HG03196 (cell line): ENCODE results near the gene TSC2.

Source experiments
- ATAC-seq: cut with Tn5 transposase; IDR thresholded peaks from one replicate; pipeline ENCODE4 v1.9.1; 2021; ENCODE audit not compliant: unreplicated experiment

The TSC2 gene

DNA sequence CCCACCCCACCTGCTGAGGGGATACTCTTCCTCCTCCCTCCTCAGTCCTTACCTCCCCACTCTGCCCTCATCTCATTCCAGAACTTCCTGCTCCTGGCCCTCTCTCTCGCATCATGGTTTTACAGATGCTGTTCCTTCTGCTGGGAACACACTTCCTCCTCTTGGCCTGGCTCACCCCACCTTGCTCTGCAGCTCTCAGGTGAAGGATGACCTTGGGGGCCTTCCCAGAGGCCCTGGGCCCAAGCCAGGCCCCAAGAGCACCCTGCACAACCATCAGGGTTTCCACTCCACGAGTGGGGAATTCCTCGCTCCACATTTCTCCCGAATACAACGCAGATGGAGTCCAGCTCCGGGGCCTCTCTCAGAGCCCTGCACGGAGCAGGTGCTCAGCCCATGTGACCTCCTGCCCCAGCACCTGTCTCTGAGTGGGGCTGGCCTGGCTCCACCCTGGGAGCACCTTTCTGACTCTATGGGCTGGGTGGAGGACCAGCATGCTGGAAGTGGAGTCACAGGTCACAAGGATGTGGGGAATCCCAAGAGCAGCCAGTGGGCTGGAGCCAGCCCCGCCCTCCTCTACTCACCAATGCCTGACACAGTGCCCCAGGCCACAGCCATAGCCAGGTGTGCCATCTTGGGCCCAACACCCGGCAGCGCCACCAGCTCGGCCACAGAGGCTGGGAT, 4.7 kb upstream of the TSC2 start:
- ATAC-seq, result no peak

DNA sequence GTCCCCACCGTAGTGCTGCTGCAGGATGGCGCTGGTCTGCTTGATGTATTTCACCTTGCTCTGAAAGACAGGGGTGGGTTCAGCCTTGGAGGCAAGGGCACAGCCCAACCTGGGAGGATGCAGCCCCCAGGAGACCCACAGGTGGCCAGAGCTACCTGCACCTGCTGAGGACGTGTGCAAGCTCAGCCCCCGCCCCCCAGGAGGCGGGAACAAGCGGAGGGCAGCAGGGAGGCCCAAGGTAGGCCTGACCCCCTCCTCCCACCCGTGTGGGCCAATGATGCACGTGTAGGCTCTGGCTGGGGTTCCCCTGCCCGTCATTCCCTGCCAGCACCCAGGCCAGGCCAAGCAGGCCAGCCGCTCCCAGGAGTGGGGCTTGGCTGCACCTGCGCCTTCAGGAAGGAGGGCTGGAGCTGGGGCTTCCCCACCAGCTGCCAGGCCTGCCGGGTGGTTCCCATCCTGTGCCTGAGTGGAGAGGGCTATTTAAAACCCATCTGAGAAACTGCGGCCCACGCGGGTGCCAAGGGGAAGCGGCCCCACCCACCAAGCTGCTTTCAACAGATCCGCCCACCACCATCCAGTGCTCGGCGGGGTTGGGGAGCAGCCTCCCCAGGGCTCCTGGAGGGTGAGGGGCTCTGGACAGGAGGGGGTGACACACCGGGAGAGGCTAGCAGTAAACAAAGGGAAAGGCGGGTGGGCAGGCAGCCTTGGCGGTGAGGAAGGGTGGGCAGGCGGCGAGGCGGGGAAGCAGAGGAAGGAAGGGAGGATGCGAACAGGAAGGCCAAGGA, 3.9 kb upstream of the TSC2 start:
- no peak for ATAC-seq

DNA sequence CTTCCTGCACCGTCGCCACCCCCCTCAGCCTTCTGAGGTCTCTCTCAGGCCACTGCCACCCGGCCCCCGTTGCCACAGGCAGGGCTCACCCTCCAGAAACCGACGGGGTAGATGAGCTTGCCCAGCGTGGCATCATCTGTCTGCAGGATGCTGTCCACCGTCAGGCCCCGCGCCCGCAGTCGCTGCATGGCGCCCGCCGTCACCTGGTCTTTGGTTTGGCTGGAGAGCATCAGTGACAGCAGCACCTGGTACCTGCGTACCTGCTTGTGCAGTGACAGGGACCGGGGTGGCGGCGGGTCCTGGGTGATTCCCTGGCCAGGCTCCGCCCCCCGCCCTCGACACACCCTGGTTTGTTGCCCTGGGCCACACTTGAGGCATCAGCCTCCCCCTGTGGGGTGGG, 3.2 kb upstream of the TSC2 start:
- ATAC-seq, result no peak

DNA sequence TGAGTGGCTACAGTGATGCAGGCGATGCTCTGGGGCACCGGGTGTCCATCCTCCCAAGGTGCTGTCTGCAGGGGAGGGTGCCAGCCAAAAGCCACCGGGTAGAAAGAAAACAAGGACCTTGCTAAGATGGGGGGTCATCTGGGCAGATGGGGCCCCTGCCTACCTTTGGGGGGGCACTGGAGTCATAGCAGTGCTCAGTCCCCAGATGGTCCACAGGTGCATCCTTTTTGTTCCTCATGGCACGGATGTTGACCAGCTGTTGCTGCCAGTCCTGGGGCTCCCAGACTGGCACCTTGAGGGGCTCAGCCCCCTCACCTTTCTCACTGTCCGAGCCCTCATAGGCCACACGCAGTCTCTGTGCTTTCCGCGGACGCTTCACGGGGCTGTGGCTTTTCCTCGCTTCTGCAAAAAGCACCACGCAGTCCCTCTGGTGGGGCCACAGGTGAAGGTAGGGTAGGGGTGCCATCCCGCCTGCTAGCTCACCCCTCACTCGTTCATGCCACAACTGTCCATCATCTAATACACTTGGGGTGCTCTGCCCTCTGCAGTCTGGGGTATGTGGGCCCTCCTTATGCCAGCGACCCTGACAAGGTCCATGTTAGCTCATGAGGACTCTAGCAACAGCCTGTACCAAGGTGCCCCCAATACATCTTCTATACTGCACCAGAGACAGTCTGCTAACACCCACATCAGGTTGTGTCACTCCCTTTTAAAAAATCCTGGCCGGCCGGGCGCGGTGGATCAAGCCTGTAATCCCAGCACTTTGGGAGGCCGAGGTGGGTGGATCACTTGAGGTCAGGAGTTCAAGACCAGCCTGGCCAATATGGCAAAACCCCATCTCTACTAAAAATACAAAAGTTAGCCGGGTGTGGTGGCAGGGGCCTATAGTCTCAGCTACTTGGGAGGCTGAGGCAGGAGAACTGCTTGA, 1.6 kb upstream of the TSC2 start:
- ATAC-seq, result no peak

DNA sequence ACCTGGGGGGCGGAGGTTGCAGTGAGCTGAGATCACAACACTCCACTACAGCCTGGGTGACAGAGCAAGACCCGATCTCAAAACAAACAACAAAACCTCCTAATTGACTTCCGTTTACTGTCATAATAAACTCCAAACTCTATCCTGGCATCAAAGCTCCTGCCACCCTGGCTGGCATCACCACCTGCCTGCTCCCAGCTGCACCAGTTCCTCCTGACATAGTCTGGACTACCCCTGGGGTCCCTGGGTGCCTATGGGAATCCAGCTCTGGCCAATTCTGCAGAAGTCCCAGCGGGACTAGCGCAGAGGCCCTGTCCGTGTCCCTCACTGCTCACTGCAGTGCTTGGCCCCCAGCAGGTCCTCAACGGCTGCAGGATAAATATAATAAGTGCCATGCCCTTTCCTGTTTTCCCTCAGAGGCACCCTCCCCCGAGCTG, 874 bp upstream of the TSC2 start:
- ATAC-seq, result no peak

DNA sequence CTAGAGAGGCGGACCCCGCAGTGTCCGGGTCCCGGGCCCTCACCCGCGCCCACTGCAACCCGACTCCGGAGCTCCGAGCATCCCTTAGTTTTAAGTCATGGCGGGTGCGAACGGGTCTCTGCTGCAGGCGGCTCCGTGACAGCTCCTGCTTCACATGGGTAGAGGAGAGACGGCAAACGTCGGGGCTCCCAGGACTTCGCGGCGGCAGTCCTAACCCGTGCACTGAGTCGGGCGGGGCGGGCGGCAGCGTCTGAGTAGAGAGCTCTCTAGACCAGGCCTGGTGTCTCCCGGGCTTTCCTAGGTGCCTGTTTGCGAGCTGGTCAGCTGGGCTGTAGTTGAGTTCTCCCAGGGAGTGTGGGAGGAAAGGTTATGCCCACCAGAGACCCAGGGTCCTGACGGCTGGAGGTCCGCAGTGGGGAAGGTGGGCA, 345 bp downstream of the TSC2 start:
- peak; percentile 13 for ATAC-seq

DNA sequence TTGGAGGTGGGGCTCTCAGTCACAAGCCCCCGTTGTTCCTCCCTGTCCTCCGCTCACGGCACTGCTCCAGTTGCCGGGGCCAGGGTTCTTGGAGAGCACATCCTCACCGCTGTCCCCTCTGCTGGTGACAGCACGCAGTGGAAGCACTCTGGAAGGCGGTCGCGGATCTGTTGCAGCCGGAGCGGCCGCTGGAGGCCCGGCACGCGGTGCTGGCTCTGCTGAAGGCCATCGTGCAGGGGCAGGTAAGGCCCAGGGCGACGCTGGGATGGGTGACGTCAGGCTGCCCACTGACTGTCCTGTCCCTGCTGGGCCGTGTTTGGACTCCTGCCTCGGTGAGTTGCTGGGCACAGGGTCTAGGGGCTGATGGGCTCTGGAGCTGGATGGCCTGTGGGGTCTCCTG, 5.4 kb downstream of the TSC2 start:
- no peak for ATAC-seq

DNA sequence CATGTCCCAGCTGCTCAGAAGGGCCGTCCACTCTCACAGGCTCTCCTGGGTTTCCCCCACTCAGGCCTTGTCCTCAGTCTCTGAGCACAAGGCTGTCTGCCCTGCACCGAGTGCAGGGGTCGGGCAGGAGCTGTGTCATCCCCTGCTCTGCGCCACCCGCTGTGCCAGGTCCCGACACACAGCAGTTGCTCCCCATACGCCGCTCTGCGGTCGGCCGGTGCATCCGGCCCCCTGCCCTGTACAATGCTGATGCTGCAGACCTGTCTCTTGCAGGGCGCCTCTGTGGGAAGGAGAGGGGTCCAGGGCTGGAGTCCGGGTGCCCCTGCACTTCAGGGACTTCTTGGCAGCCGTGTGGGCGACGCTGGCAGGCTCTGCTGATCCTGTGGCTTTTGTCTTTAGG, 6.1 kb downstream of the TSC2 start:
- no peak for ATAC-seq

DNA sequence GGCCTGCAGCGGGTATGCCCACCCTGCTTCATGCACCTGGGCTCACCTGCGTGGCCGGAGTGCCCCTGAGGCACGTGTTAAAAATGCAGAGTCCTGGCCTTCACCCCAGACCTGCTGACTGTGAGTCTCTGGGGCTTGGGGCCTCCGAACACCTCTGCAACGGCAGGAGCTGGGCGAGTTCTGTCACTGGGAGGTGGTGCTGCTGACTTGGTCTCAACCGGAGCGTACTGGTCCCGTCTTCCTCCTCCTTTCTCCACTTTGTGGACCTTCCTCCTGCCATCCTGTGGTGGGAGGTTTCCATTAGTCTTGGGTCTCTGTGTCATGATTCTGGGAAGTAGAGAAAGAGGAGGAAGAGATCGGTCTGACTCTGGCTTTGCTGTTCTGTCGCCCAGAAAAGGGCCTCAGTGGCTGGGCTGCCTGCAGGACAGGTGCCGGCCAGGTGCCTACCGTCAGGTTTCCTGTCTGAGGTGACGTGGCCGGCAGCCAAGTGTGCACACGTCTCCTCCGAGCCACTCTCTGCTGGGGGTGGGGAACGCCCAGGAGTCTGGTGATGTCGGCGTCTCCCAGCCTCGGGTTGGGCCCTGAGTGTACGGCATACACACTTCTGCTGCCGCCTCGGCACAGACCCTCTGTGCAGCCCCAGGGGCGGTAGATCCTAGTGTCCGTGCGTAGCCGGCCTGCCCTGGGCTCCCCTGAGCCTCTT, 6.9 kb downstream of the TSC2 start:
- no peak for ATAC-seq

GRCh38 chr16:2056077-2056476, 8.3 kb downstream of the TSC2 start:
- no peak for ATAC-seq

- no peak for ATAC-seq
These were observed 9.1 kb downstream of the TSC2 start for GRCh38 chr16:2056681-2057407.

GRCh38 chr16:2057438-2057837, 9.7 kb downstream of the TSC2 start:
- no peak for ATAC-seq

GRCh38 chr16:2058420-2058819, 10.6 kb downstream of the TSC2 start:
- no peak for ATAC-seq

- no peak for ATAC-seq
These were observed 11.1 kb downstream of the TSC2 start for GRCh38 chr16:2058872-2059271.

GRCh38 chr16:2060346-2060745, 12.6 kb downstream of the TSC2 start:
- ATAC-seq, result no peak

DNA sequence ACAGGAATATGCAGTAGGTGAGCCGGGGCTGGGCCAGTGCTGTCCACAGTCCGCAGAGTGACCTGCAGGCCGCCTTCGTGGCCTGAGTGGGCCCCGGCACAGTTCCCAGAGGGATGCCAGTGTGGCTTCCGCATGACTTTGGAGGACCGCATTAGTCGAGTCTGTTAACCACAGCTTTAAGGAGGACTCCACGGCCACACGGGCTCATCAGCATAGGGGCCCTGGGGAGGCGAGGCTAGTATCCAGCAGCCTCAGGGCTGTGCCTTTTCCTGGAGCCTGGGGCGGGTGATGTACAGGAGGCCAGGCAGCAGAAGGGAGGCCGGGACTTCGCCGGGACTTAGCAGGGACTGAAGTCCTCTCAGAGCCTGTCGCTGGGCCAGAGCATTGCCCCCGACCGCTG, 13.2 kb downstream of the TSC2 start:
- ATAC-seq, result no peak

DNA sequence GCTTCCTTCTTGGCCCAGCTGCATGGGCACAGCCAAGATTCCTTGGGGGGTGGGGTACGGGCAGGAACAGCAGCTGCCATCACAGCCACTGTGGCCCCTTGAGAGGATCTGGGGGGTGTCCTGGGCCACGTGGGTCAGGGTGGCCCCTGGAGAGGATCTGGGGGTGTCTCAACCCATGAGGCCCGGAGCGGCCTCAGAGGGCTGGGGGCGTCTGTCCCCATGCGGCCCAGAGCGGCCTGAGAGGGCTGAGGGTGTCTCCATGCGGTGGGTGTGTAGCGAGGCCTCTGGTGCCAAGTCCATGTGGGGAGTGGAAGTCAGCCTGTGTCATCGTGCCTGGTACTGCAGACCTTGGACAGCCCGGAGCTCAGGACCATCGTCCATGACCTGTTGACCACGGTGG, 13.7 kb downstream of the TSC2 start:
- ATAC-seq, result no peak

DNA sequence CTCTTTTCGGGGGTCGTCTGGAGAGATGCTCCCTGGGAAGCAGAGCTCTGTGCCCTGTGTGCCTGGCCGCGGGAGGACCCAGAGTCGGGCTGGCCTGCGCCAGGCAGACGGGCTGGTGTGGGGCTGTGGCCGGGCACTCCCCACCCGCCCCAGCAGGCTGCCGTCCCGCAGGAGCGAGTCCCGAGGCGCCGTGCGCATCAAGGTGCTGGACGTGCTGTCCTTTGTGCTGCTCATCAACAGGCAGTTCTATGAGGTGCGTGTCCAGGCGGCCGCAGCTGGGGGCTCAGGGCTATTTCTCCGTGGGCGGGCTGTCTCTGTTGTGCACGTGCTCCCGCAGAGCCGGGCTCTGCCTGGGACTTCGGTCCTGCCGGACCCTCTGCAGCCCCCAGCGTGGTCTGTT, 15.0 kb downstream of the TSC2 start:
- no peak for ATAC-seq

GRCh38 chr16:2063861-2064260, 16.1 kb downstream of the TSC2 start:
- ATAC-seq, result no peak

- ATAC-seq, result no peak
These were observed 16.7 kb downstream of the TSC2 start for GRCh38 chr16:2064368-2064945.
